Posterior cingulate gyrus (tissue), 11 donors: ENCODE results near the gene ZNF567.
"Not testable (repeated sequence)": the region's sequence is repeated elsewhere in the genome, so short reads cannot be mapped to it uniquely, and the experiment has no call there.

Experiments used
- DNase-seq, 10 donors: peaks; one replicate each; pipeline versions ENCODE4 v3.0.0 to v3.0.0-alpha.2; 2020 to 2021; ENCODE audit warnings: mixed read lengths in 3 of 10
- intact Hi-C: fragments of 100-400 bp; cut with DNase I; formaldehyde crosslinking; loops from one replicate; pipeline ENCODE4 v1.15.1; 2023

ZNF567 gene

DNA sequence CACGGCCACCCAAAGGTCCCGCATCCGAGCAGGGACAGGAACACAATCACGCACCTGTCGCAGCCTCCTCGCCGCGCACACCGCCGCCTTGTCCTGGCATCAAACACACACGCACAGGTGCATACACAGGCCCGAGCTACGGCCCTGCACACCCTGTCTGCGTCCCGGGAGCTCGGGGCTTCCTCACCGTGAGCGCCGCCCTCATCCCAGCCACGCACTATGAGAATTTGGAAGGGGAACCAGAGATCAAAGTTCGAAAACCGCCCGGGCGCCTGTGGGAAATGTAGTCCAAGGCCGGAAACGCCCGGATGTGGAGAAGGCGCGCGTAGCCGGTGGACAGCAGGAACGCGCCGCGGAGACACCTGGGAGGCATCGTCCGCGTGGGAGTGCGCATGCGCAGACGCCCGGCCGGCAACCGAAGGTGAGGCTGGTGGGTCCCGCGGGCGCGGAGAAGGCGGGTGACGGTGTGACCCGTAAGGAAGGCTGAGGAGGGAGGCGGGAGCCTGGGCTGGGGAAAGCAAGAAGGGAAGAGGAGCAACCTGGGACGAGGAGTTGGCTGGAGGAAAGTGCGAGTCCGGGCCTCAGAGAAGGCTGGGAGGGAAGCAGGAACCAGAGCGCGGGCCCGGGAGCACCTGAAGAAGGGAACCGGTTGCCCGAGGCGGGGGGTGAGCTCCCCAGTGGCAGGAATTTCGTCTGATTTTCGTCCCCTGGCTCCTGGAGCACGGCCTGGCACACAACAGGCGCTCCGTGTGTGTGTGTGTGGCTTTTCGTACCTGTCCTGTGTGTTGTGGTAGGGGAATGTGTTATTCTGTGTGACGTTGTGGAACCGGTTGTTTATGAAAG lies at the start of gene ZNF567:
TSS of gene ZNF567 (plus strand) at position 399 of the 843 bp plus-strand sequence. CDS start 7,256 bp downstream, outside the sequence.
- DNase-seq = peak; percentile 96 to 100 (median 98)
- intact Hi-C loops = loop anchor here (5.0 kb wide), 1 partner anchor 165 kb away; the partner anchor contains the start of gene ZNF345

DNA sequence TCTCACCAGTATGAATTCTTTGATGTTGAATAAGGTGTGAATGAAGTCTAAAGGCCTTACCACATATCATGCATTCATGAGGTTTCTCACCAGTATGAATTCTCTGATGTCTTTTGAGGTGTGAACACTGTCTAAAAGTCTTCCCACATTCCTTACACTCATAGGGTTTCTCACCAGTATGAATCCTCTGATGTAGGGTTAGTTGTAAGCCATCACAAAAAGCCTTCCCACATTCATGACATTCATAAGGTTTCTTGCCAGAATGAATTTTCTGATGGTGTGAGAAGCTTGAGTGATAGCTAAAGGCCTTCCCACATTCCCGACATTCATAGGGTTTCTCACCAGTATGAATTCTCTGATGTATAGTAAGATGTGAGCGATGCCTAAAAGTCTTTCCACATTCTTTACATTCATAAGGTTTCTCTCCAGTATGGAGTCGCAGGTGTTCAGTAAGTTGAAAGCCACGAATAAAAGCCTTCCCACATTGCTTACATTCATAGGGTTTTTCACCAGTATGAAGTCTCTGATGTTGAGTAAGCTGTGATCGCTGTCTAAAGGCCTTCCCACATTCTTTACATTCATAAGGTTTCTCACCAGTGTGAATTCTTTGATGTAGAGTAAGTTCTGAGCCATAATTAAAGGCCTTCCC lies 48.4 kb upstream of the ZNF567 start:
- intact Hi-C loops = no loop called here
- DNase-seq = no peak

DNA sequence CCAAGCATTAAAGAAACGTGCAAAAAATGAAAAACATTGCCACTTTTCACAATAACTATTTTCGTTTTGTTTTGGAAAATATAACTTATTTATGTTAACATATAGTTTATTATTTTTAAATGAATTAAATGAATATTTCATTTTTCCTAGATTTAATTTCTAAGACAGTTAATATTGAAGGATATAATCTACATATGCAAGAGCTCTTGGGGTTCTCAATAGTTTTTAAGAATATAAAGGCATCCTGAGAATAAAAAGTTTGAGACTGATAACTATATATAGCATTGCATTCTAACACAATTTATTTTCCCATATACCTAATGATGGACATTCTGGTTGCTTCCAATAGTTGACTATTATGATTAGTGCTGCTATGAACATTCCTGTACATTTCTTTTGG lies 40.7 kb upstream of the ZNF567 start:
- DNase-seq = no peak
- intact Hi-C loops = no loop called here

DNA sequence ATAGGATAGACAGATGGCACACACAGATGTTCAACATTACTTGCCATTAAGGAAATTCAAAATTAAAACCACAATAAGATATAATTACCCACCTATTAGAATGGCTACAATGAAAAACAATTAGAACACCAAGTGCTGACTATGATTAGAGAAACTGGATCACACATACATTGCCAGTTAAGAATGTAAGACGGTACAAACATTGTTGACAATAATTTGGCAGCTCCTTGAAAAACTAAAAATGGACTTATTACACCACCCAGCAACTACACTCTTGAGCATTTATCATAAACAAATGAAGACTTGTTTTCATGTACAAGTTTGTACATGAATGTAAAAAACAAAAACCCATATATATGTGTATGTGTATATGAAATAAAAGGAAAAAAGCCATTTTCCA lies 34.5 kb upstream of the ZNF567 start:
- no peak for DNase-seq
- intact Hi-C loops = no loop called here

DNA sequence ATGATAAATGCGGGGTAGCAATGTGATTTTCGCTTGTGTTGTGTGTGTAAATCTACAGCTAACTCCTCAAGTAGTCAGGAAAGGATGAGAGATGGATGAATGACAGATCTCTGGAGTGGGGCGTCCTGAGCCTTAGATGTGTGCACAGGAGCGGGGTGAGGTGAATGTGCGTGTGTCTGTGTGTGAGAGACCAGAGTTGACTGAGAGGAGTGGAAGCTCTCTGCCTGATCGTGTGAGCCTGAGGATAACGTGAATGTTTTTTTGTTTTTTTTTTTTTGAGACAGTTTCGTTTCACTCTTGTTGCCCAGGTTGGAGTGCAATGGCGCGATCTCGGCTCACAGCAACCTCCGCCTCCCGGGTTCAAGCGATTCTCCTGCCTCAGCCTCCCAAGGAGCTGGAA lies 21.6 kb upstream of the ZNF567 start:
- DNase-seq = no peak
- intact Hi-C loops = loop anchor here (10.0 kb wide), 1 partner anchor 249 kb away; the partner anchor contains the start of genes ZNF568 and ZNF829

DNA sequence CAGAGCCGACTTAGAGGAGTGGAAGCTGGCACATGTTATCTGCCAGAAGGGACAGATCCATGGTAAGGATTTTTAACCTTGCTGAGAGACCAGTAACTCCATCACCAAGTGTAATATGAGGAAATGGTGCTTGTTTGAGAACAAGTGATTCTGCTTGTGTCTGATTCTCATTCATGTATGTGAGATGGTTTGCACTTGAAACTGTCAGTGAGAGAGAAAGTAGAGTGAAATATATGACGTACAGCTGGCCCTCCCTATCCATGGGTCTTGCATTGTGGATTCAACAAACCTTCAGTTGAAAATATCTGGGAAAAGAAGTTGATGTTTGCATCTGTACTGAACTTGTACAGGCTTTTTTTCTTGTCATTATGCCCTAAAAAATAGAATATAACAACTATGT lies 18.8 kb upstream of the ZNF567 start:
- DNase-seq = no peak
- intact Hi-C loops = loop anchor here (10.0 kb wide), 1 partner anchor 246 kb away; the partner anchor contains the start of genes ZNF568 and ZNF829

DNA sequence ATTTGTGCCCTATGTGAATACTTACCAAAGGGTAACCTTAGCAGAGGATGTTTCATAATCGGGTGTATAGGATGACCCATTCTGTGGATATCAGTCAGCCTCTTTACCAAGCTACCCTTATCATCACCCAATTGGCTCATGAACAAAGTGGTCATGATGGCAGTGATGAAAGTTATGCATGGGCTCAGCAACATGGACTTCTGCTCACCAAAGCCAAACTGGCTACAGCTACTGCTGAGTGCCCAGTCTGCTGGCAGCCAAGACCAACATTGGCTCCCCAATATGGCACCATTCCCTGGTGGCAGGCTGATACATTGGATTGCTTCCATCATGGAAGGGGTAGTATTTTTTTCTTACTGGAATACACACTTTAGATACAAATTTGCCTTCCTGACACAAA lies 15.0 kb upstream of the ZNF567 start:
- DNase-seq = no peak
- intact Hi-C loops = no loop called here

DNA sequence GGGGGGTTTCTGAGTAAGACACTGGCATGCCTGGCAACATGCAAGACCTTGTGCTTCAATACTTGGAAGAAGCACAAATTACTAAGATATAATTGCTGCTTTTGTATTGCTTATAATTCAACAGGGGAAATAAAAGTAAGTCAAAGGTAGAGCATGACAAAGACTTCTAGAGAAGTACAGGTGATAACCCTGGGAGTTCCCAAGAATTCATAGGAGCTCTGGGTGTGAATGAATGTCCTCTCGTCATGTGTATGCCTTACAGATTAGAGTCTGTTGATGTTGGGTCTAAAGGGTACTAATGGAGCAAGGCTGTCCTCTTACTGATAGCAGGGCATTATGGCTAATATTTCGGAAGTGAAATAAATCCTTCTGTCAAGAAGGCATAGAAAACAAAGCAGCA lies 13.2 kb upstream of the ZNF567 start:
- intact Hi-C loops = no loop called here
- DNase-seq = no peak

DNA sequence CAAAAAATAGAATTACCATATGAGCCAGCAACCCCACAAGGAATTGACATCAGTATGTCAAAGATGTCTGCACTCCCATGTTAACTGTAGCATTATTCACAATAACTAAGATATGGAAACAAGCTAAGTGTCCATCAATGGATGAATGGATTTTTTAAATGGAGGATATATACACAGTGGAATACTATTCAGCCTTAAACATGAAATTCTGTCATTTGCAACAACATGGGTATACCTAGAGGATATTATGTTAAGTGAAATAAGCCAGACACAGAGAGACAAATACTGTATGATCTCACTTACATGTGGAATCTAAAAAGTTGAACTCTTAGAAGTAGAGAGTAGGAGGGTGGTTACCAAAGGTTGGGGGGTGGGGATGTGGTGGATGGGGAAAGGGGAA lies 8.0 kb upstream of the ZNF567 start:
- intact Hi-C loops = no loop called here
- no peak for DNase-seq

DNA sequence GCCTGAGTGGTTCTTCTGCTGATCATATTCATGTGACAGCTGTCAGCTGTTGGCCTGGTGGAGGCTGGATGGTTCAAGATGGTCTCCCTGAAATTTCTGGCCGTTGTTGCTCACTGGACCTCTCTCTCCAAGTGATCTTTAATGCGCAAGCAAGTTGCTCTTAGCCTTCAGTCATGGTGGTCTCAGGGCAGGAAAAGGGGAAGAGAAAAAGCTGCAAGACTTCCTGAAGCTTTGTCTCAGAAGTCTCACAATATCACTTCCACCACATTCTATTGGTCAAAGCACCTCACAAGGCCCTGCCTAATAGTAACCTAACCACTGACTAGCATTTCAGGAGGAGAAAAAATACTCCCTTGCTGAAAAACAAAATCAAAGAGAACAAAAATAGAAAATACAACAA lies 1.6 kb upstream of the ZNF567 start:
- intact Hi-C loops = loop anchor here (5.0 kb wide), 1 partner anchor 166 kb away; the partner anchor contains the start of gene ZNF345
- no peak for DNase-seq

DNA sequence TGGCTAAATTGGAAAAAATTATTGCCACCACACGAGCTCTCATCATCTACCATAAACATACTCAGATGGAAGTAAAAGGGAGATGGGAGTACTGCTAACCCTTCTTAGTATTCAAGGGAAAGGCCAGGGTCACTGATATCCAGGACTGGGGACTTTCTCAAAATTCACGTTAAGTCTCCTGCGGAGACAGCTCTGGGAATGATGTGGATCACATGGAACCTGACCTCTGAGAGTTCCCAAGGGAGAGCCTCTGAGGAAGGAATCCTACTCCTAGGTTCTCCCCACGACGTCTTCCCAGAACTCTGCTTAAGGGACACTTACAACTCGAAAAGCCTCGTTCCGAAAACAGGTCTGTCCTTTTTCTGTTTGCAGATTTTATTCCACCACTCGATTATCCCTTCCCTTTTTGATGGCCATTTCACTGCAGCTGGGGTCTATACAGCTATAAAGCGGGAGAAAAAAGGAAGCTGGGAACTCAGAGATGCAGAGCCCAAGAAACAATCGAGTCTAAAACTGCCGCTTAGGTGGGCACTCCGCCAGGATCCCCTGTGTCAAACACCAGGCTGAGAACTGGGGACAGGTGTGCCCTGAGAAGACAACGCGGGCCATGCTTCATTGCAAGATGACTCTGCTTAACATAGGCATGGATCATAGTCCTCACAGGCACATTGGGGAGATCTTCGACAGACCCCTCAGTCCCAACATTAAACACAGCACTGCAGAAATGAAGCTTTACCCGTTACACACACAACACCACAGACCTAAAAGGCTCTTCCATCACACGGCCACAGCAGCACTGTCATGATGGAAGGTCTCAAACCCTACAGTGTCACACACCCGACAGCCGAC lies 823 bp upstream of the ZNF567 start:
- DNase-seq = peak in 5 of 10 donors; percentile 12 to 83 (median 28)
- intact Hi-C loops = loop anchor here (5.0 kb wide), 1 partner anchor 166 kb away; the partner anchor contains the start of gene ZNF345

DNA sequence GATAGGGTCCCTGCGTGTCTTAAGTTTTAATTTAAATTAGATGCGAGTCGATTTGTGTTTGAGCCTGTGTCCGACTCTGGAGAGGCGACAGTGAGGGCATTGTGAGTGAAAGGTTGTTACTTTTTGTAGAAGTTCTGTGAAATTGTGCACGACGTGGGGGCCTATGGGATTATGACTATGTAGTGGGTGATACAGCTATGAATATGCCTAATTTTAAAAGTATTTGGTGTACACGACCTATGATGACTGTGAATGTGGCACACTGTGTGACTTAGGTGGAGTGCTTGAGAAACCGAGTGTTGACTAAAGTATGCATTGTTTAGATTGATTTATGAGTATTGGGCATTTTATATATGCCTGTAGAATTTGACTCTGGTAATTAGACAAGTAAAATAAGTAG lies 646 bp downstream of the ZNF567 start:
- intact Hi-C loops = loop anchor here (5.0 kb wide), 1 partner anchor 164 kb away; the partner anchor contains the start of gene ZNF345
- no peak for DNase-seq

DNA sequence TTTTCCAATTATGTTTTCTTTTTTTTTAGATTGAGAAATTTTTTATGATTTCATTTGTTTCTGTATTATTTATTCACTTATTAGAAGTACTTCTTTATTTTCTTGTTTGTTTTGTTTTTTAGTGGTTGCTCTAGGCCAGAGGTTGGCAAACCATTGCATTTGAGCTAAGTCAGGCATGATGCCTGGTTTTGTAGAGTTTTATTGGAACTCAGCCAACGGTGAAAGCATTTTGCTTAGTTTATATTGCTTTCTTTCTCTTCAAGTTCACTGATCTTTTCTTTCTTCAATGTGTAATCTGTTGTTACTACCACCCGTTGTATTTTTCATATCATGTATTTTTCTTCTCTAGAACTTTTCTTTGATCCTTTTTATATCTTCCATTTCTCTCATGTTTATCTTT lies 19.7 kb downstream of the ZNF567 start:
- intact Hi-C loops = no loop called here
- no peak for DNase-seq

DNA sequence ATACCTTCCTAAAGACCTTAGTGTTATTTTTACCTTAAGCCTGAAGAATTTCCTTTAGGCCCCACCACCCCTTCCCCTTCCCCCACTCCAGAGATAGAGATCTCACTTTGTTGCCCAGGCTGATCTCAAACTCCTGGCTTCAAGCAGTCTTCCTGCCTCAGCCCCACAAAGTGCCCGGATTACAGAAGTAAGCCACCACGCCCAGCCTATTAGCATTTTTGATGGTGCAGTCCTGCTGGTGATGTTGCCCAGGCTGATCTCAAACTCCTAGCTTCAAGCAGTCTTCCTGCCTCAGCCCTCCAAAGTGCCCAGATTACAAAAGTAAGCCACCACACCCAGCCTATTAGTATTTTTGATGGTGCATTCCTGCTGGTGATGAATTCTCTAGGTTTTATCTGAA lies 22.0 kb downstream of the ZNF567 start:
- intact Hi-C loops = no loop called here
- DNase-seq = no peak

DNA sequence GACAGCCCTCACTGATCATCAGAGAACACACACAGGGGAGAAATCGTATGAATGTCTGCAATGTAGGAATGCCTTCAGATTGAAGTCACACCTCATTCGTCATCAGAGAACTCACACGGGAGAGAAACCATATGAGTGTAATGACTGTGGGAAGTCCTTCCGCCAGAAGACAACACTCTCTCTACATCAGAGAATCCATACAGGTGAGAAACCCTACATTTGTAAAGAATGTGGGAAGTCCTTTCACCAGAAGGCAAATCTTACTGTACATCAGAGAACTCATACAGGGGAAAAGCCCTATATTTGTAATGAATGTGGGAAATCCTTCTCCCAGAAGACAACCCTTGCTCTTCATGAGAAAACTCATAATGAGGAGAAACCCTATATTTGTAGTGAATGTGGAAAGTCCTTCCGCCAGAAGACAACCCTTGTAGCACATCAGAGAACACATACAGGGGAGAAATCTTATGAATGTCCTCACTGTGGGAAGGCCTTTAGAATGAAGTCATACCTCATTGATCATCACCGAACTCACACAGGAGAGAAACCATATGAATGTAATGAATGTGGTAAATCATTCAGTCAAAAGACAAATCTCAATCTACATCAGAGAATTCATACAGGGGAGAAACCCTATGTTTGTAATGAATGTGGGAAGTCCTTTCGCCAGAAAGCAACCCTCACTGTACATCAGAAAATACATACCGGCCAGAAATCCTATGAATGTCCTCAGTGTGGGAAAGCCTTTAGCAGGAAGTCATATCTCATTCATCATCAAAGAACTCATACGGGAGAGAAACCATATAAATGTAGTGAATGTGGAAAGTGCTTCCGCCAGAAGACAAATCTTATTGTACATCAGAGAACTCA lies 32.5 kb downstream of the ZNF567 start:
- DNase-seq = no peak
- intact Hi-C loops = no loop called here

DNA sequence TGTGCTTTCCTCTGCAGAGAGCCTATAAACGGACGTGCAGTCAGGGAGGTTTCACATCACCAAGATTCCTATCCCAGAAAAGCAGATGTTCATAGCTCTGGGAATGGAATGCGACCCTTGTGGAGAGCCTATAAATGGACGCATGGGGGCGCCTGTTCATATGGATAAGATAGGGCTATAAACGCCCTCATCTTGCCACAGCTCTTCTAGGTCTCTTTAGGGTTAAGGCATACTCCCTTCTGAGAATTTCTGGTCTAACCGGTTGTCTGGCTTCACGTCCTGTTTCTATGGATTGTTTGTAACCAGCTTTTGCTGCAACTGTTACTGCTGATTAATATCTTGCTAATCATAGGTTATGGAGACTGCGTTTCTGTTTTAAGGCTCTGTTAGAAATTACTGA lies 48.8 kb downstream of the ZNF567 start:
- DNase-seq, intact Hi-C loops: not testable (repeated sequence)

DNA sequence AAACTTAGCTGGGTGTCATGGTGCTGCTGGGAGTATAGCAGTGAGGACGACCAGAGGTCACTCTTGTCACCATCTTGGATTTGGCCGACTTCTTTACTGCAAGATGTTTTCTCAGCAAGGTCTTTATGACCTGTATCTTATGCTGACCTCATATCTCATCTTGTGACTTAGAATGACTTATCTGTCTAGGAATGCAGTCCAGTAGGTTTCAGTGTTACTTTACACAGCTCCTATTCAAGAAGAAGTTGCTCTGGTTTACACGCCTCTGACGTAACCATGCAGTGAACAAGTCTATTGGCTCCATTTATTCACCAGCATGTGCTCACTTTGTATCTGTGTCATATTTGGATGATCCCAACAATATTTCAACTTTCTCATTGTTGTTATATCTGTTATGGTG lies 58.5 kb downstream of the ZNF567 start:
- DNase-seq = no peak
- intact Hi-C loops = no loop called here

DNA sequence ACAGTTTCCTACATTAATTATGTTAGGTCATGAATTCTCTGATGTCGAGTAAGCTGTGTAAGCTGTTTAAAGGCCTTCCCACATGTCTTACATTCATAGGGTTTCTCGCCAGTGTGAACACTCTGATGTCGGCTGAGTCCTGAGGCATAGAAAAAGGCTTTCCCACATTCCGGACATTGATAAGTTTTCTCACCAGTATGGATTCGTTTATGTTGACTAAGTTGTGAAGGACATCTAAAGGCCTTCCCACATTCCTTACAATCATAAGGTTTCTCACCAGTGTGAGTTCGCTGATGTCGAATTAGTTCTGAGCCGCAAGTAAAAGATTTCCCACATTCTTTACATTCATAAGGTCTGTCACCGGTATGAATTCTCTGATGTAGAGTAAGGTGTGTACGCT lies 60.3 kb downstream of the ZNF567 start:
- intact Hi-C loops = no loop called here
- DNase-seq = no peak

DNA sequence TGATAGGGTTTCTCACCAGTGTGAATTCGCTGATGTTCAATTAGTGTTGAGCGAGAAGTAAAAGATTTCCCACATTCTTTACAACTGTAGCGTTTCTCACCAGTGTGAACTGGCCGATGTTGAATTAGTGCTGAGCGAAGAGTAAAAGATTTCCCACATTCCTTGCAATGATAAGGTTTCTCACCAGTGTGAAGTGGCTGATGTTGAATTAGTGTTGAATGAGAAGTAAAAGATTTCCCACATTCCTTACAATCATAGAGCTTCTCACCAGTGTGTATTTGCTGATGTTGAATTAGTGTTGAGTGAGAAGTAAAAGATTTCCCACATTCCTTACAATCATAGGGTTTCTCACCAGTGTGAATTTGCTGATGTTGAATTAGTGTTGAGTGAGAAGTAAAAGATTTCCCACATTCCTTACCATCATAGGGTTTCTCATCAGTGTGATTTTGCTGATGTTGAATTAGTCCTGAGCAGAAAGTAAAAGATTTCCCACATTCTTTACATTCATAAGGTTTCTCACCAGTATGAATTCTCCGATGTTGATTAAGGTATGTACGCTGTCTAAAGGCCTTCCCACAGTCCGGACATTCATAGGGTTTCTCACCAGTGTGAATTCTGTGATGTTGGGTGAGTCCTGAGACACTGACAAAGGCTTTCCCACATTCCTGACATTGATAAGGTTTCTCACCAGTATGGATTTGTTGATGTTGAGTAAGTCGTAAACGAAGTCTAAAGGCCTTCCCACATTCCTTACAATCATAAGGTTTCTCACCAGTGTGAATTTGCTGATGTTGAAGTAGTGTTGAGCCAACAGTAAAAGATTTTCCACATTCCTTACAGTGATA lies 61.2 kb downstream of the ZNF567 start:
- intact Hi-C loops = no loop called here
- DNase-seq = no peak
